Endothelial cell (in vitro differentiated cells): ENCODE data around the gene SLC25A23. TPM values are rescaled to one million over a fixed set of nuclear protein-coding genes. Genes with fewer than 3 reads are reported as not detected.

ENCODE experiments used
- DNase-seq: peaks from one replicate; pipeline ENCODE4 v3.0.0; 2021; ENCODE audit warnings: low spot score
- H3K27ac Mint-ChIP-seq: one replicate; pipeline ENCODE4 v1.8.0; 2021; ENCODE audit warnings: mixed read lengths, inconsistent platforms; ENCODE audit not compliant: unreplicated experiment
- H3K27me3 Mint-ChIP-seq: one replicate; pipeline ENCODE4 v1.8.0; 2021; ENCODE audit warnings: mild to moderate bottlenecking, moderate library complexity, mixed read lengths, inconsistent platforms; ENCODE audit not compliant: unreplicated experiment
- H3K36me3 Mint-ChIP-seq: one replicate; pipeline ENCODE4 v1.8.0; 2021; ENCODE audit warnings: mild to moderate bottlenecking, low read depth, mixed read lengths, inconsistent platforms; ENCODE audit not compliant: unreplicated experiment
- H3K4me1 Mint-ChIP-seq: one replicate; pipeline ENCODE4 v1.8.0; 2021; ENCODE audit warnings: mild to moderate bottlenecking, mixed read lengths, inconsistent platforms; ENCODE audit not compliant: unreplicated experiment
- H3K4me3 Mint-ChIP-seq: one replicate; pipeline ENCODE4 v1.8.0; 2021; ENCODE audit warnings: mild to moderate bottlenecking, mixed read lengths, inconsistent platforms; ENCODE audit not compliant: unreplicated experiment
- H3K9me3 Mint-ChIP-seq: one replicate; pipeline ENCODE4 v1.8.0; 2021; ENCODE audit warnings: mixed read lengths, inconsistent platforms; ENCODE audit not compliant: unreplicated experiment
- CTCF ChIP-seq: fragments of 200-600 bp; sonication (generic); IDR thresholded peaks from one replicate; pipeline ENCODE4 v1.5.0; 2021; ENCODE audit warnings: antibody characterized with exemption; ENCODE audit not compliant: unreplicated experiment
- total RNA-seq: library from RNA; stranded (reverse); fragmentation: NEBNext Ultra II Directional; extraction: Animal tissue kit (Norgen Biotek cat#: 25700); gene quantifications from one replicate; pipeline ENCODE4 v1.2.1, GENCODE V29; 2021; ENCODE audit not compliant: unreplicated experiment

The SLC25A23 gene
- total RNA-seq, 1 donor from 2014 or later: 20.7 TPM

DNA sequence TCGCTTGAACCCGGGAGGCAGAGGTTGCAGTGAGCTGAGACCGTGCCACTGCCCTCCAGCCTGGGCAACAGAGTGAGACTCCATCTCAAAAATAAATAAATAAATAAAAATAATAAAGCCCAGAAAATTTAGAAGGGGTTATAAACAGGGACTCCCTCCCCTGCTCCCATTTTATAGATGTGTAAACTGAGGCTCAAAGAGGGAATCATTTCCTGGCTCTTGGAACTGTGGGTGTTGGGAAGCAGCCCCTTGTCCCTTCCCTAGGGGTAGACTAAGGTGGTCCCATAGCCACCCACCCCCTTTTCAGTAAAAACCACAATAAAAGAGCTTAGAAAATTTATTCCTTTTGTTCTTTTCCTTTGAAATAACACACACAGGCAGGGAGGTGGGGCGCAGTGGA lies 19.8 kb downstream of the SLC25A23 start:
- Mint-ChIP-seq H3K4me1 (no peaks in the 10 kb centered on the region), H3K27ac (no peak overlapping the region), H3K36me3 (no peaks in the 10 kb centered on the region), H3K4me3 (no peak overlapping the region), H3K27me3 (peaks cover 1% of the 10 kb centered on the region), H3K9me3 (no peaks in the 10 kb centered on the region)
- TF ChIP-seq CTCF: no peak
- DNase-seq: no peak

DNA sequence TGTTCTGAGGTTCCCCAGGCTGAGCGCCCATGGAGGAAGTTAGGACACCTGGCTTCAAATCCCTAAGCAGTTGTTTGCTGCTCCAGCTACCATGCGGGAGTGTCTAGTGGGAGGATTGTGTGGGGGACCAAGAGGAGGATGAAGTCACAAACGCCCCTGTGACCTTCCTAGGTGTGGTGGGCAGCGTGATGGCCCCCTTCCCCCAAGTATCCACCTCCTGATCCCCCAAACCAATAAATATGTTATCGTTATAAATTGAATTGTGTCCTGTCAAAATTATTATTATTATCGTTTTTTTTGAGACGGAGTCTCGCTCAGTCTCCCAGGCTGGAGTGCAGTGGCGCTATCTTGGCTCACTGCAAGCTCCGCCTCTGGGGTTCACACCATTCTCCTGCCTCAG lies 25.9 kb downstream of the SLC25A23 start, which contains the start of gene SLC25A41:
TSS of gene SLC25A41 (minus strand) at position 101 of the 400 bp plus-strand sequence. CDS start at position 31, 70 bp downstream.
- Mint-ChIP-seq H3K9me3 (no peaks in the 10 kb centered on the region), H3K27ac (no peak within 1 kb of the TSS), H3K27me3 (peaks cover 5% of the 10 kb centered on the region), H3K4me1 (no peaks in the 10 kb centered on the region), H3K4me3 (no peak within 1 kb of the TSS), H3K36me3 (no peaks in the 10 kb centered on the region)
- no peak for TF ChIP-seq CTCF
- no peak for DNase-seq

GRCh38 chr19:6433165-6433564 lies 26.4 kb downstream of the SLC25A23 start:
- Mint-ChIP-seq H3K27me3 (peaks cover 5% of the 10 kb centered on the region), H3K27ac (no peak overlapping the region)

DNA sequence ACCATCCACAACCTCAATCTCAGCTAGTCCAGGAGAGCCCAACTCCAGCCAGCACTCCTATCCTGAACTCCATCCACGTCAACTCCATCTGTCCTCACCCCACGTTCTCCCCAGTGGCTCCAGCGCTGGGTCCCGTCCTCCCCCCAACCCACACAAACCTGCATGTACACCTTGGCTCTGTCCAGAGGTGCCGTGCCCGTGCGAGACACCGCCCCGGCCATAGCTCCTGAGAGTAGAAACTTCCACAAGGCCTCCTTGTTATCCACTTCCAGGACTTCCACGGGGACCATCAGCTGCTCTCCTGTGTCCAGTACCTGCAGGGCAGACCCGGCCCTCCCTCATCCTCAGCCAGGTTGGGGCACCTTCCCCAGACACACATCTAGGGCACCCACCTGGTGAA lies 27.7 kb downstream of the SLC25A23 start:
- H3K4me1 Mint-ChIP-seq: no peaks in the 10 kb centered on the region

More at GRCh38 chr19:6433165-6433564, 26.4 kb downstream of the SLC25A23 start:
- Mint-ChIP-seq H3K4me1 (no peaks in the 10 kb centered on the region), H3K9me3 (no peaks in the 10 kb centered on the region), H3K36me3 (no peaks in the 10 kb centered on the region), H3K4me3 (no peak overlapping the region)
- DNase-seq: no peak
- TF ChIP-seq CTCF: no peak

More for the DNA sequence above, 27.7 kb downstream of the SLC25A23 start:
- Mint-ChIP-seq H3K27me3 (peaks cover 5% of the 10 kb centered on the region), H3K36me3 (no peaks in the 10 kb centered on the region), H3K9me3 (no peaks in the 10 kb centered on the region), H3K4me3 (no peak overlapping the region), H3K27ac (no peak overlapping the region)
- TF ChIP-seq CTCF: no peak
- no peak for DNase-seq
